Colonic mucosa (tissue), 4 donors: ENCODE results near the gene PURA. TPM values are rescaled to one million over a fixed set of nuclear protein-coding genes. Genes with fewer than 3 reads are reported as not detected.

ENCODE experiments used
- DNase-seq: peaks from one replicate; pipeline ENCODE4 v3.0.0-alpha.2; 2020
- H3K27ac ChIP-seq: fragments of 200-600 bp; one replicate; pipeline ENCODE4 v1.8.0; 2021
- H3K27me3 ChIP-seq: fragments of 200-600 bp; one replicate; pipeline ENCODE4 v1.8.0; 2021
- H3K36me3 ChIP-seq: fragments of 200-600 bp; one replicate; pipeline ENCODE4 v1.8.0; 2021
- H3K4me1 ChIP-seq: fragments of 200-600 bp; one replicate; pipeline ENCODE4 v1.8.0; 2021; ENCODE audit warnings: mild to moderate bottlenecking
- H3K4me3 ChIP-seq: fragments of 200-600 bp; one replicate; pipeline ENCODE4 v1.8.0; 2021
- H3K9ac ChIP-seq, 2 donors: one replicate each; pipeline ENCODE4 v1.7.0; 2013; ENCODE audit warnings: control low read depth in 2 of 2, low read depth in 2 of 2, low read length in 2 of 2
- H3K9me3 ChIP-seq: fragments of 200-600 bp; one replicate; pipeline ENCODE4 v1.8.0; 2021
- CTCF ChIP-seq: fragments of 200-600 bp; IDR thresholded peaks from one replicate; pipeline ENCODE4 v1.8.0; 2022; ENCODE audit warnings: antibody characterized with exemption, mild to moderate bottlenecking
- intact Hi-C: fragments of 100-400 bp; cut with DNase I; formaldehyde crosslinking; loops from one replicate; pipeline ENCODE4 v1.14.1; 2022
- total RNA-seq, 2 donors: library from RNA; stranded (reverse); fragmentation: NEBNext Ultra II Directional in 1 of 2; extraction: Animal tissue kit (Norgen Biotek cat#: 25700) in 1 of 2; gene quantifications; one replicate each; pipeline ENCODE4 v1.2.1, GENCODE V29; 2021
- donor health status: healthy.
- donor health status: DM: no; HTN: no; CAD: no.
- donor health status: DM: no; HTN: no; CAD: no.

The PURA gene
- total RNA-seq, 2 donors from 2014 or later: 20.5 to 21.6 TPM

GRCh38 chr5:140135127-140135526, 21.2 kb downstream of the PURA start:
- intact Hi-C loops: no loop called here
- TF ChIP-seq CTCF: no peak
- no peaks in the 10 kb centered on the region for H3K4me1 ChIP-seq
- no peak overlapping the region for H3K27ac ChIP-seq
- H3K36me3 ChIP-seq: no peaks in the 10 kb centered on the region
- no peaks in the 10 kb centered on the region for H3K27me3 ChIP-seq
- no peak for DNase-seq
- H3K4me3 ChIP-seq: no peak overlapping the region
- H3K9ac ChIP-seq: no peak overlapping the region
- no peaks in the 10 kb centered on the region for H3K9me3 ChIP-seq

GRCh38 chr5:140136624-140137023, 22.7 kb downstream of the PURA start:
- Histone ChIP-seq H3K27me3 (no peaks in the 10 kb centered on the region), H3K9ac (no peak overlapping the region), H3K4me1 (no peaks in the 10 kb centered on the region), H3K4me3 (no peak overlapping the region), H3K9me3 (no peaks in the 10 kb centered on the region), H3K36me3 (no peaks in the 10 kb centered on the region), H3K27ac (no peak overlapping the region)
- no peak for TF ChIP-seq CTCF
- DNase-seq: no peak
- intact Hi-C loops: no loop called here

GRCh38 chr5:140140435-140140834, 26.5 kb downstream of the PURA start:
- intact Hi-C loops: no loop called here

GRCh38 chr5:140141241-140141640, 27.3 kb downstream of the PURA start:
- Histone ChIP-seq H3K9ac (no peak overlapping the region), H3K4me3 (no peak overlapping the region), H3K9me3 (no peaks in the 10 kb centered on the region), H3K27ac (no peak overlapping the region), H3K27me3 (no peaks in the 10 kb centered on the region), H3K4me1 (peaks cover 7% of the 10 kb centered on the region), H3K36me3 (no peaks in the 10 kb centered on the region)
- intact Hi-C loops: no loop called here
- DNase-seq: no peak
- TF ChIP-seq CTCF: no peak

More at GRCh38 chr5:140140435-140140834, 26.5 kb downstream of the PURA start:
- peaks cover 3% of the 10 kb centered on the region for H3K4me1 ChIP-seq
- H3K36me3 ChIP-seq: no peaks in the 10 kb centered on the region
- no peak overlapping the region for H3K4me3 ChIP-seq
- no peaks in the 10 kb centered on the region for H3K27me3 ChIP-seq
- H3K9me3 ChIP-seq: no peaks in the 10 kb centered on the region
- no peak overlapping the region for H3K27ac ChIP-seq
- TF ChIP-seq CTCF: no peak
- no peak overlapping the region for H3K9ac ChIP-seq
- no peak for DNase-seq

GRCh38 chr5:140142246-140142645, 28.3 kb downstream of the PURA start:
- TF ChIP-seq CTCF: no peak
- H3K4me1 ChIP-seq: peaks cover 7% of the 10 kb centered on the region
- no peak overlapping the region for H3K4me3 ChIP-seq
- no peaks in the 10 kb centered on the region for H3K9me3 ChIP-seq
- H3K36me3 ChIP-seq: no peaks in the 10 kb centered on the region
- intact Hi-C loops: no loop called here
- H3K9ac ChIP-seq: no peak overlapping the region
- no peaks in the 10 kb centered on the region for H3K27me3 ChIP-seq
- no peak for DNase-seq
- no peak overlapping the region for H3K27ac ChIP-seq

GRCh38 chr5:140142856-140143255, 28.9 kb downstream of the PURA start:
- H3K4me1 ChIP-seq: peaks cover 7% of the 10 kb centered on the region

More at GRCh38 chr5:140142856-140143255, 28.9 kb downstream of the PURA start:
- H3K36me3 ChIP-seq: no peaks in the 10 kb centered on the region
- H3K9ac ChIP-seq: no peak overlapping the region
- H3K27ac ChIP-seq: no peak overlapping the region
- no peaks in the 10 kb centered on the region for H3K27me3 ChIP-seq
- no peak for TF ChIP-seq CTCF
- H3K9me3 ChIP-seq: no peaks in the 10 kb centered on the region
- no peak overlapping the region for H3K4me3 ChIP-seq
- DNase-seq: no peak
- intact Hi-C loops: no loop called here
